ENCODE results near the gene ARHGEF6.

The ARHGEF6 gene

GRCh38 chrX:136814847-136815750, 34.4 kb upstream of the ARHGEF6 start:
- Histone ChIP-seq H3K4me3 (ENCODE audit: insufficient read depth, low read length, poor library complexity, severe bottlenecking) (no peak overlapping the region), H3F3A (ENCODE audit: insufficient read depth) (no peaks in the 10 kb centered on the region), H4K20me1 (ENCODE audit: low read depth, low read length) (no peaks in the 10 kb centered on the region), H2AFZ (ENCODE audit: low read depth, low read length, severe bottlenecking) (no peak overlapping the region), H3K9me3 (ENCODE audit: insufficient read depth, low read length) (no peaks in the 10 kb centered on the region), H3K27ac (ENCODE audit: low read depth, low read length) (no peak overlapping the region), H3K9ac (ENCODE audit: low read length) (no peak overlapping the region), H3K27me3 (ENCODE audit: low read length) (no peaks in the 10 kb centered on the region), H3K9me2 (replicated peaks; ENCODE audit: insufficient read depth, low read length) (no peaks in the 10 kb centered on the region), H3K4me2 (ENCODE audit: low read depth, low read length, poor library complexity, severe bottlenecking) (no peak overlapping the region), H3K79me2 (ENCODE audit: insufficient read depth, low read length) (no peaks in the 10 kb centered on the region), H3K36me3 (ENCODE audit: low read length) (no peaks in the 10 kb centered on the region)
- no peak for TF ChIP-seq EZH2phosphoT487 (conservative IDR thresholded peaks at IDR 0.05; ENCODE audit: low read length)
- TF ChIP-seq, protein P1, sequence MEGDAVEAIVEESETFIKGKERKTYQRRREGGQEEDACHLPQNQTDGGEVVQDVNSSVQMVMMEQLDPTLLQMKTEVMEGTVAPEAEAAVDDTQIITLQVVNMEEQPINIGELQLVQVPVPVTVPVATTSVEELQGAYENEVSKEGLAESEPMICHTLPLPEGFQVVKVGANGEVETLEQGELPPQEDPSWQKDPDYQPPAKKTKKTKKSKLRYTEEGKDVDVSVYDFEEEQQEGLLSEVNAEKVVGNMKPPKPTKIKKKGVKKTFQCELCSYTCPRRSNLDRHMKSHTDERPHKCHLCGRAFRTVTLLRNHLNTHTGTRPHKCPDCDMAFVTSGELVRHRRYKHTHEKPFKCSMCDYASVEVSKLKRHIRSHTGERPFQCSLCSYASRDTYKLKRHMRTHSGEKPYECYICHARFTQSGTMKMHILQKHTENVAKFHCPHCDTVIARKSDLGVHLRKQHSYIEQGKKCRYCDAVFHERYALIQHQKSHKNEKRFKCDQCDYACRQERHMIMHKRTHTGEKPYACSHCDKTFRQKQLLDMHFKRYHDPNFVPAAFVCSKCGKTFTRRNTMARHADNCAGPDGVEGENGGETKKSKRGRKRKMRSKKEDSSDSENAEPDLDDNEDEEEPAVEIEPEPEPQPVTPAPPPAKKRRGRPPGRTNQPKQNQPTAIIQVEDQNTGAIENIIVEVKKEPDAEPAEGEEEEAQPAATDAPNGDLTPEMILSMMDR (IDR thresholded peaks at IDR 0.05; ENCODE audit: insufficient read depth, low read length, poor library complexity, severe bottlenecking): no peak

DNA sequence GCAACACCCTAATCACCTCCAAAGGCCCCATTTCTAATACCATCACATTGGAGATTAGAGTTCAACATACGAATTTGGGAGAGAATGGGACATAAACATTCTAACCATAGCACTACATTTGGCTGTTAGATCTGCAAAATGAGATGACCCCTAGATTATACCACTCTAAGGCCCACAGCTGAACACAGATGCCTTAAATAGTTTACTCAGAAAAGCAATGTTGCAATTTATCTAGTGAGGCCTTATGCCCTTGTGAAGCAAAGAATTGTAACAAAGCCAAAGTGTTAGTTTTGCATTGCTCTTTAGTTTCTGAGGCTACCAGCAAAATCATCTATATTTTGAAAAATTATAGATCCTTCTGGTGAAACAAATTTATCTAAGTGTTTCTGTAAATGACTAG, 31.6 kb upstream of the ARHGEF6 start:
- H2AFZ ChIP-seq (ENCODE audit: low read depth, low read length, severe bottlenecking): no peak overlapping the region
- no peaks in the 10 kb centered on the region for H3K9me3 ChIP-seq (ENCODE audit: insufficient read depth, low read length)
- no peaks in the 10 kb centered on the region for H3K9me2 ChIP-seq (replicated peaks; ENCODE audit: insufficient read depth, low read length)
- no peak for TF ChIP-seq EZH2phosphoT487 (conservative IDR thresholded peaks at IDR 0.05; ENCODE audit: low read length)
- TF ChIP-seq, protein P1 (IDR thresholded peaks at IDR 0.05; ENCODE audit: insufficient read depth, low read length, poor library complexity, severe bottlenecking): no peak
- H3K79me2 ChIP-seq (ENCODE audit: insufficient read depth, low read length): no peaks in the 10 kb centered on the region
- no peaks in the 10 kb centered on the region for H3K36me3 ChIP-seq (ENCODE audit: low read length)
- H3K4me3 ChIP-seq (ENCODE audit: insufficient read depth, low read length, poor library complexity, severe bottlenecking): no peak overlapping the region
- no peaks in the 10 kb centered on the region for H3K27me3 ChIP-seq (ENCODE audit: low read length)
- no peaks in the 10 kb centered on the region for H4K20me1 ChIP-seq (ENCODE audit: low read depth, low read length)
- H3K27ac ChIP-seq (ENCODE audit: low read depth, low read length): no peak overlapping the region
- no peak overlapping the region for H3K9ac ChIP-seq (ENCODE audit: low read length)
- no peaks in the 10 kb centered on the region for H3F3A ChIP-seq (ENCODE audit: insufficient read depth)
- H3K4me2 ChIP-seq (ENCODE audit: low read depth, low read length, poor library complexity, severe bottlenecking): no peak overlapping the region

DNA sequence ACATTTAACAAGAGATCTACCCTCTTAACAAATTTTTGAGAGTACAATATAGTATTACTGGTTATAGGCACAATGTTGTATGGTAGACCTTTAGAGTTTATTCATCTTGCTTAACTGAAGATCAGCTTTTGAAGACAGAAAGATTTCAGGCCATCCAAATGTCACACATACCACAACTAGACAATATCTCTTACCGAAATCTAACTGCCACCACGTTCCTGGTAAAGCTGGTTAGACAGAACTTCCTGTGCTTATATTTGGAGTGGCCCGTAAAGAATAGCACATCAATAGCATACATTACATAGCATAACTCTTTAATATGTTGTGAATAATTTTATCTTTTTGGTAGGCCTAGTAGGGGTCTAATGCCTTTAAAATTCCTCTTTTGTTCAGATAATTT, 29.8 kb upstream of the ARHGEF6 start:
- Histone ChIP-seq H3K4me3 (ENCODE audit: insufficient read depth, low read length, poor library complexity, severe bottlenecking) (no peak overlapping the region), H3K79me2 (ENCODE audit: insufficient read depth, low read length) (no peaks in the 10 kb centered on the region), H3K9me3 (ENCODE audit: insufficient read depth, low read length) (no peaks in the 10 kb centered on the region), H3K9ac (ENCODE audit: low read length) (no peak overlapping the region), H4K20me1 (ENCODE audit: low read depth, low read length) (no peaks in the 10 kb centered on the region), H2AFZ (ENCODE audit: low read depth, low read length, severe bottlenecking) (no peak overlapping the region), H3K27ac (ENCODE audit: low read depth, low read length) (no peak overlapping the region), H3K4me2 (ENCODE audit: low read depth, low read length, poor library complexity, severe bottlenecking) (no peak overlapping the region), H3K9me2 (replicated peaks; ENCODE audit: insufficient read depth, low read length) (no peaks in the 10 kb centered on the region), H3K27me3 (ENCODE audit: low read length) (no peaks in the 10 kb centered on the region), H3K36me3 (ENCODE audit: low read length) (no peaks in the 10 kb centered on the region), H3F3A (ENCODE audit: insufficient read depth) (no peaks in the 10 kb centered on the region)
- no peak for TF ChIP-seq EZH2phosphoT487 (conservative IDR thresholded peaks at IDR 0.05; ENCODE audit: low read length)
- TF ChIP-seq, protein P1 (IDR thresholded peaks at IDR 0.05; ENCODE audit: insufficient read depth, low read length, poor library complexity, severe bottlenecking): no peak
